ENCODE results near the gene NEK6.
A peak's percentile ranks its signal among the peaks of the same experiment; 100 is the strongest.

Gene NEK6

DNA sequence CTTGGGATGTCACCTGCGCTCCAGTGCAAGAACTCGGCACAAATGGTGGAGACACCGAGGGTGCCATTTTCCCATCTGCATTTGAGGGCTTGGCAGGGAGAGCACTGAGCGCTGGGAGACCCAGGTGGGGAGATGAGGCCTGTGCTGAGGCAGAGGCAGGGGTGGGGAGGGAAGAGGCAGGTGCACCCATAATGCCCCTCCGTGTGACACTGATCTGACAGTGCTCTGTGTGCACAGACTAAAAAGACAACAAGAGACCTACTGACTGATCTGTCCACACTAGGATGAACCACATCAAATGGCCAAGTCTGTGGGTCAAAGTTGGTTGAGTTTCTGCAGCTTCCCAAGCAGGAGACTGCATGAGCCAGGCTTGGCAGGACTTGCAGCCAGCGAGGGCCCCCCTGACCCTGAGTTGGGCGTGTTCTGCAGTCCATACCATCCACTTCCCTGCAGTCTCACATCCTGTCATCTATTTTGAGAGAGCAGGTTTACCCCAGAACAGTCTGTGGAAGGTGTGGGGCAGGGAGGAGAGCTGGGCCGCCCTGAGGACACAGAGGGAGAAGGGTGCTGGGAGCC is 41.9 kb downstream of the NEK6 start:
- no peak for DNase-seq

- no peak for DNase-seq
These were observed 42.6 kb downstream of the NEK6 start for GRCh38 chr9:124300312-124300711.

DNA sequence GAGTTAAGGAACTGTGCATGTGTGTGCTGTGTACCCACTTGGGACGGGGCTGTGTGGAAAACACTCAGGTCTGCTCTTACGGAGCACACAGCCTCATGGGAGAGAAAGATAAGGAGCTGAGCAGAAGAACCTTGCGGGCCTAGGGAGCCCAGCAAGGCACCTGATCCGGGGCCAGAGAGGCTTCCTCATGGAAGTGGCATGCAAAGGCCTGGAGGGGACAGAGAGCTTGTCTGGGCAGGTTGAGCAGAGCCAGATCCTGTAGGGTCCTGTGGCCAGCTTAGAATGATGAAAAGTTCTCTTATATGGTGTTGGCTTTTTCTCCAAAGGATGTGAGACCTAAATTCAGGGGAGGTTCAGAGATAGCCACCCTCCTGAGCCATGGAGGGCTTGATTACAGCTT is 45.2 kb downstream of the NEK6 start:
- DNase-seq: no peak

DNA sequence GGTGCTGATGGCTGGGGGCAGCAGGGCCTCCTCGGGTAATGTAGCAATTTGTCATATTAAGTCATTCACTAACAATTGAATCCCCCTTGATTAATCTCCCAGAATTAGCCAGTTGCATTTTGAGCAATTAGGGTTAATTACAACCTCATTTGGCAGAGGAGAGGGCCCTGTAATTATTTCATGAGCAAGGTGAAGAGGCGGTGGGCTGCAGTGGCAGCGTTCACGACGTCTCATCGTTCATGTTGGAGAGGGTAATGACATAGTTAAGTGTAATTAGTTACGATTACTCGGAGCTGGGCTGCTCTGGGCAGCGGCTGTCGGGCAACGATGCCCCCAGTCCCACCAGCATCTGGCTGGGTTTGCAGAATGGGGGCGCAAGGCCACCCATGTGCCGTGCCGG is 46.0 kb downstream of the NEK6 start:
- no peak for DNase-seq

GRCh38 chr9:124304285-124304684 is 46.5 kb downstream of the NEK6 start:
- no peak for DNase-seq

- DNase-seq: no peak
These were observed 48.5 kb downstream of the NEK6 start for GRCh38 chr9:124306098-124306735.

DNA sequence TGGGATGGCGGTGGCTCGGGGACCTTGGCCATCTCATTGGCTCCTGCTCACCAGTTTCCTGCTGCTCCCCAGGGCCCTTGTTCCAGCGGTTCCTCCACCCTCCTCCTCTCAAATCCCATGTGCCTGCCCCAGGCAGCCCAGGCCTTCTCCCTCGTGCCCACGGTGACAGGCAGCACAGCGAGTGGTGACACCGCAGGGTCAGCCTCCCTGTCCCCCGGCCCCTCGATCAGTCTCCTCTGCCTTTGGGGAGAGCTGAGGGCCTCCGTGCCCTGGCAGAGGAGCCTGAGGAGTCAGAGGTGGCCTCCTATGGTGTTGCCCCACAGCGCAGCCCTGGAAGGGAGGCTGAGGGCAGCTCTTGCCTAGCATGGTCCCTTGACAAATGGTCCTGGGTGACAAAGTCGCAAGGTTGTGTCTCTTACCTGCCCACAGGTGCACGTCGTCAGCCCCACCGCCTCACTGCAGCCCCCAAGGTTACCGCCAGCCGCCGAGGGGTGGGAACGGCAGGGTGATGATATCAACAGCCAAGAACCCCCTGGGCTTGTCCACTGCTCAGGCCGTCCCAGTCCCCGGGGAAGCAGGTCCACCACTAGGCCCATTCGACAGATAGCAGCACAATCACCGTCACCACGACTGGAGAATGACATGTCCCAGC is 49.8 kb downstream of the NEK6 start:
- DNase-seq: no peak

- no peak for DNase-seq
These were observed 51.1 kb downstream of the NEK6 start for GRCh38 chr9:124308606-124309491.

- no peak for DNase-seq
These were observed 51.9 kb downstream of the NEK6 start for GRCh38 chr9:124309667-124310084.

- DNase-seq: no peak
These were observed 53.5 kb downstream of the NEK6 start for GRCh38 chr9:124311283-124311682.

GRCh38 chr9:124312290-124313265 is 54.8 kb downstream of the NEK6 start:
- DNase-seq: no peak

GRCh38 chr9:124313940-124314339 is 56.2 kb downstream of the NEK6 start:
- DNase-seq: no peak

- no peak for DNase-seq
These were observed 58.1 kb downstream of the NEK6 start for GRCh38 chr9:124315882-124316281.

- DNase-seq: peak; percentile 41
These were observed 62.6 kb downstream of the NEK6 start for GRCh38 chr9:124320062-124320973.

DNA sequence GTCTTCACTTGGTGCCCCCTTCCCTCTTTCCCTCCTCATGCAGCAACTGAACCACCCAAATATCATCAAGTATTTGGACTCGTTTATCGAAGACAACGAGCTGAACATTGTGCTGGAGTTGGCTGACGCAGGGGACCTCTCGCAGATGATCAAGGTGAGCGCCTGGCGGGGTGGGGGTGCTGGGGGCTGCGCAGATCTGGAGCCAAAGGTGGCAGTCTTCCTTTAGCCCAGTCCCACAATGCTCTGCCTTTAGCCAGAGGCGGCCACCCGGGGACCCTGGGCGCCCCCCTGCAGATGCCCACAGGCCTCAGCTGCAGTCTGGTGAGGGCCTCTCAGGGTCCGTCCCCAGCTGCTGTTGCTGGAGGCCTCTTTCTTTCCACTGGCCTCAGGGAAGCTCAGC is 63.7 kb downstream of the NEK6 start:
- DNase-seq: no peak

DNA sequence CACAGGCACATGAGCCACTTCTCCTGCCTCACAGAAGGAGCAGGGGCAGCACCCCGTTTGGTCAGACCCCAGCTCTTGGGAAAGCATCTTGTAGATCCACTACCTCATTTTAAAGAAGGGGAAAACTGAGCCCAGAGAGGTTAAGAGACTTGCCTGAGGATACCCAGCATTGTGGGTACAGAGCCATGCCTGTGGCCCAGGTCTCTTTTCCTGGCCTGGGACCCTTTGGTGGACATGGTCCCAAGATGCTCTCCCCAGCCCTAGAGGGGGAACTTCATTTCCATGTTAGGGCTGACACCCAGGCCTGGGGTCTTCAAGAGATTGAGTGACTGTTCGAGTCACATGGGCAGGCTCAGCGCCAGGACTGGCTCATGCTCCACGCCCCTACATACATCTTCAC is 64.2 kb downstream of the NEK6 start:
- DNase-seq: no peak

GRCh38 chr9:124322618-124323432 is 65.1 kb downstream of the NEK6 start:
- no peak for DNase-seq

DNA sequence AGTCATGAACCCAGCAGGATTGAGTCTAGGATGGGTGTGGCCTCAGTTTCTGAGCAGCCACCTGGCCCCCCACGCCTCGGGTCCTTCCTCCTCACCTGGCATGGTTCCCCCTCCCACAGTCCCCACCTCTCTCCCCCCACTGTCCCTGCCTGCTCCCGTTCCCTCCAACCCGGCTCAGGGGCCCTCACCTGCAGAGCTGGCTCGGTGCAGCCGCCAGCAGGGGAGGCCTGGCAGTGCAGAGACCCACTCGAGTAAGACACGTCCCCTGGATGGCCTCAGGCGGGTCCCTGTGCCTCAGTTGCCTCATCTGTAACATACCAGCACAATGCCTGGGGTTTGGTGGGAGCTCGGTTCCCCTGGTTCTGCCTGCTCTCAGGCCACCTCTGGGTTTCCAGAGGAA is 66.2 kb downstream of the NEK6 start:
- DNase-seq: no peak

DNA sequence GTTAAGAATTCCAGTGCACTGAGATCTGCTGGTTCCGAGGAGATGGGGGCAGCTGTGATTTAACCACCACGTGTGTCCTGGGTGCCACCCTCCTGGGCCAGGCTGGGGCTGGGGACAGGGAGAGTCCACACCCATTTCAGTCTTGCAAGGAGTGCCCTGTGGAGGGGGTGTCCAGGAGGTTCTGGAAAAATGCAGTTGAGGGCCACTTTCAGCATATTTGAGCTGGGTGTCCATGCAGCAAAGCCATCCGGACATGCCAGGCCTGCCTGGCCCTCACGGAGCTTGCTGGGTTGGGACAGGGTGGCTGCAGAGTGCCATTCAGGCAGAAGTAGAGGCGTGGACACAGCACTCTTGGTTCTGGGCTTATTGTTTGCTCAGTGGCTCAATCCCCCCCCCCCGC is 68.1 kb downstream of the NEK6 start:
- no peak for DNase-seq

- DNase-seq: no peak
These were observed 68.6 kb downstream of the NEK6 start for GRCh38 chr9:124326378-124326777.

Measured in CD4-positive, alpha-beta T cell treated with Interleukin-4 for 4 hours (primary cell).